Activated CD4-positive, CD25-positive, alpha-beta regulatory T cell treated with anti-CD3 and anti-CD28 coated beads, Interleukin-2, amount 50 U/mL, for 16 hours (primary cell): ENCODE measurements around the gene TMEM222.
A peak's percentile ranks its signal among the peaks of the same experiment; 100 is the strongest.

Experiments used
- DNase-seq: peaks from one replicate; pipeline ENCODE4 v3.0.0-alpha.2; 2020; ENCODE audit warnings: low read depth, low spot score

The TMEM222 gene

DNA sequence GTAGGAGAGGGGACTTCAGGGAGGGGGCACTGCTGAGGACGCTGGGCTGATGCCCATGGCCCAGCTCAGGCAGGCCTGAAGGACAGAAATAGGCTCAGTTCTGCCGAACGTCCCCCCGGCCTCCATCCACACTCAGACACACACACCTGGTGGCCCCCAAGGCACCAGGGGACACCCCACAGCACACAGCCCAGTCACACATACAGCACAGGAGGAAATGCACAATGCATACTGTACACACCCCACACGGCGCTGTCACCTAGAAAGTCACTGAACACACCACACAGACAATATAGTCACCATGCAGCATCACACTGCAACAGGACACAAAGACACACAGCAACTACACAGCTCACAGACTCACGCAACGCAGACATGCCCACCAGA, 20.4 kb downstream of the TMEM222 start:
- no peak for DNase-seq

DNA sequence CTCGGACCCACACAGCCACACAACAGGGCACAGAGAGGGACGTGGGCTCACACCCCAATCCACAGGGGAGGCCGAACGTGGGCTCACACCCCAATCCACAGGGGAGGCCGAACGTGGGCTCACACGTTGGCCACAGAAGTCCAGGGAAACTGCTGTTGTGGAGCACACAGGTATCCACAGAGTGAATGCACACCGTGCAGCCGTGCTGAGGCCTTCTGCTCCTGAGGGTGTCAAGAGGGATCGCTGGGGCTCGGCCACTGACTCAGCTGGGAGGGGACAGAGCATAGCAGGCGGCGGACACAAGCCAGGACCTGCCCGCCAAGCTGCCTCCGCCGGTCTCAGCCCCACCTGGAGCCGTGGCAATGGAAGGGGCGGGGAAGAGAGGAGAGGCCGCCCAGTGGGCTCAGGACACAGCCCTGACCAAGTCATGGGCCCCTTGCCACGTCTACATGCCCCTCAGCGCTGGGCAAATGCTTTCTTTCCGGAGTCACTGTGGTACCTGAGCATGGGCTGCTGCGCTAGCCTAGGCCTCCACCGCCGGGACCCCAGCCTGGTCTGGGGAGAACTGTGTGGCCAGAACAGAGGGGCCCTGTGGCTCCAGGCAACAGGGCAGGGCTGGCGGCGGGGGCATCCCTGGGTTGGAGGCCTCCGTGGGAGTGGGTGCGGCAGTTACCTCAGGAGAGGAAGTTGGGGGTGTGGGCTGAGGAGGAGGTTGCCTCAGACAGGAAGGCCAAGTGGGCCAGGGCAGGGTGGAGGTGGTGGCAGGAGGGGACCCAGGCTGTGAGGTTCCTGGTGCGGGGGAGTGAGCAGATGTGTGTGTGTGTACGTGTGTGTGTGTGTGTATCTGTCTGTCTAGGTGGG, 21.0 kb downstream of the TMEM222 start:
- peak; percentile 48 for DNase-seq

DNA sequence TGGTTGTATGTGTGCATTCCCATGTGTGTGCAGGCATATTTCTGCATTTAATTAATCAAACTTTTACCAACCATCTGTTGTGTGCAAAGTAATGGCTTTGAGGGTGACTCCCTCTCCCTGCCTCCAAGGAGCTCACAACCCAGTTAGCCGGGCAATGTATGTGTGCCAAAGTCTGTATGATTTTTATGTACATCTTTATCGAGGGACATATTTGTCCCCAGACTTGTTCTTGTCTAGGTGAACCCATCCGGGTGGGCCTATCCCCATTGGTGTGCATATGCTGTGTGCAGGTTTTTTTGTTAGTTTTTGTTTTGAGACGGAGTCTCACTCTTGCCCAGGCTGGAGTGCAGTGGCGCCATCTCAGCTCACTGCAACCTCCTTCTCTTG, 21.7 kb downstream of the TMEM222 start:
- DNase-seq: no peak

DNA sequence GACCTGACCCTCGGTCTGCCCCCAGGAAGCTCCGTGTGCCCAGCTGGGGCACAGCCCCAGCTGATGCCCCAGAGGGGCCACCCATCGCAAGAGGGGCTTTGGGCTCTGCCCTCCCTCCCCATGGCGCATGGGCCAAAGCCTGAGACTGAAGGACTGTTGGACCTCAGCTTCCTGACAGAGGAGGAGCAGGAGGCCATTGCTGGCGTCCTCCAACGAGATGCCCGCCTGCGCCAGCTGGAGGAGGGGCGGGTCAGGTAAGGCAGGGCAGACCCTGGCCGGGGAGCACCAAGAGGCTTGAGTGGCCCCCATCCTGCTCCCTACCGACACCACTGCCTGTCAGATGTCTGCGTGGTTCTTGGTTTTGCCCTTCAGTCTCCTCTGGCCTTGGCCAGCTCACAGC, 23.3 kb downstream of the TMEM222 start:
- no peak for DNase-seq

DNA sequence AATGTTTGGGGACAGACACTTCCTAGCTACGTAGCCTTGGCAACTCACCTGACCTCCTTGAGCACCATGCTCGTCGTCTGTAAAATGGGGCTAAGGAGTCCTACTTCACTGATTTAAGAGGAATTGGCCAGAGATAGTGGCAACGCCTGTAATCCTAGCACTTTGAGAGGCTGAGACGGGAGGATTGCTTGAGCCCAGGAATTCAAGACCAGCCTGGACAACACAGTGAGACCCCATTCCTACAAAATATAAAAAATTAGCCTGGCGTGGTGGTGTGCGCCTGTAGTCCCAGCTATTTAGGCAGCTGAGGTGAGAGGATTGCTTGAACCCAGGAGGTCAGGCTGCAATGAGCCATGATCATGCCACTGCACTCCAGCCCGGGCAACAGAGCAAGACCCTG, 24.4 kb downstream of the TMEM222 start:
- no peak for DNase-seq

DNA sequence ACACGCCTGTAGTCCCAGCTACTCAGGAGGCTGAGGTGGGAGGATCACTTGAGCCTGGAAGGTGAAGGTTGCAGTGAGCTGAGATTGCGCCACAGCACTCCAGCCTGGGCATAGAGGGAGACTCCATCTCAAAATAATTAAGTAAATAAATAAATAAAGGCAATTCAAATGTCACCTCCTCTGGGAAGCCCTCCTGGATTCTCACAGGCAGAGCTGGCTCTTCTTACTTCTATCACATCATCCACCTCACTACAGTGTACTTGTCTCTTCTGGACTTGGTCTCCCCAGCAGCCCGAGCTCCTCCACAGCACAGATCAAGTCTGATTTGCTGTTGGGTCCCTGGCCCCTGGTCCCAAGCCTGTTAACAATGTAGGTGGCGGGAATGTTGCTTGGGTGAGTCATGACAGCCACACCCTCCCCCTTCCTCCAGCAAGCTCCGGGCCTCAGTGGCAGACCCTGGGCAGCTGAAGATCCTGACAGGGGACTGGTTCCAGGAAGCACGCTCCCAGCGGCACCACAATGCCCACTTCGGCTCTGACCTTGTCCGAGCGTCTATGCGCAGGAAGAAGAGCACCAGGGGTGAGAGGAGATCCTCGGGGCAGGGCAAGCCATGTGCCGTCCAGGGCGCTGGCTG, 25.1 kb downstream of the TMEM222 start:
- DNase-seq: no peak

DNA sequence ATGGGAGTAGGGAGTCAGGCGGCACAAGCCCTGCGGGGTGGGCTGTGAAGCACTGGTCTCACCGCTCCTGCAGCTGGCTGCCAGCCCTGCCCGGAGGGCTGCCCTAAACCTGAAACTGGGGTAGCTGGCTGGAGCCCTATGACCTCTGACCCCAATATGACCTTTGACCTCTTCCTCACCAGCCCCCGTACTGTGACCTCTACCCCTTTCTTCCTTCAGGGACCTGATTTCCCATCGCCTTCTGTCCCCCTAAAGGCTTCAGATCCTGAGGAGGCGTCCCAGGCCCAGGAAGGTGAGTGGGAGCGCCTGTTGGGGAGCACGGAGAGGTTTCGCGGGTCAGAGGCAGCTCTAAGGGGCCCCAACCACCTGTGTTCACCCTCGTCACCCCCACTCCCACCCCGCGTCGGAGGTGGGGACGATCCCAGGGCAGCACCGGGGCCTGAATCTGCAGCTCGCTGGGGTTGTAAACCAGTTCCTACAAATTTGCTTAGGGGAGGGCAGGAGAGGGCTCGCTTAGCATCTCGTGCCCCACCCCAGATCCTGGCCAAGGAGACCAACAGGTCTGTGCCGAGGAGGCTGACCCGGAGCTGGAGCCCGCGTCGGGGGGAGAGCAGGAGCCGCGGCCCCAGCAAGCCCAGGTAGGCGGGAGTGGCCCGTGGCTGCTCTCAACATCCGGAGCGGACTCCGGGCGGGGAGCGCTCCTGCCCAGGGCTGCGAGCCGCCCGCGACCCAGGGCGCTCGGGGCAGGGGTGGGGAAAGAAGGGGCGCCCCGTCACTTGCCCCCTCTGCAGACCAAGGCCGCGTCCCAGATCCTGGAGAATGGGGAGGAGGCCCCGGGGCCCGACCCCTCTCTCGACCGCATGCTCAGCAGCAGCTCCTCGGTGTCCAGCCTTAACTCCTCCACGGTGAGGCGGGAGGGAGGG, 27.2 kb downstream of the TMEM222 start:
- DNase-seq: no peak

DNA sequence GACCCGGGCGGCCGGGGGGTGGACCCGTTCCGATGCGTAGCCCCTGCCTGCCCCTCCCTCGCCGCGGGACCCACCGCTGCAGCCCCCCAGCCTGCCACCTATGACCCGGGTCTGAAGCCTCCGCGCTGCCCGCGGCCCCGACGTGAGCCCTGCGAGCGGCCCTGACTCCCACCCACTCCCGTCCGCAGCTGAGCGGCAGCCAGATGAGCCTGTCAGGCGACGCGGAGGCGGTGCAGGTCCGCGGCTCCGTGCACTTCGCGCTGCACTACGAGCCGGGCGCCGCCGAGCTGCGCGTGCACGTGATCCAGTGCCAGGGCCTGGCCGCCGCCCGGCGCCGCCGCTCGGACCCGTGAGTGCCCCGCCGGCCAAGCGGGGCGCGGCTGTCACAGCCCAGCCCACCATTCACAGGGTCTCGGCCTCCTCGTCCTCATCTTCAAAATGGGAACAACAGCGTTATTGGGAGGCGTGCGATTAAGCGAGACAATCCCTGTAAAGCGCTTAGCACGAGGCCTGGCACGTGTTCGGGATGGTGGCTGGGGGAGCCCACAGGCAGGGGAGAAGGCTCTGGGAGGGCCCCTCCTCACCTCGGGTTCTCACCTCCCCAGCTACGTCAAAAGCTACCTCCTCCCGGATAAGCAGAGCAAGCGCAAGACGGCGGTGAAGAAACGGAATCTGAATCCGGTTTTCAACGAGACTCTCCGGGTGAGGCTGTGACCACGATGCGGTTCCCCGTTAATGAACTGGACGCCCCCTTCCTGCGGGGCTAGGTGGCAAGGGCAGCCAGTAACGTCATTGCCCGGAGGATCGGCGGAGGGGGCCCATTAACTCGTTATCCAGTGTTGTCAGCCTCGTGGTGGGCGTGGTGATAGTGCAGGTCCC, 28.1 kb downstream of the TMEM222 start:
- no peak for DNase-seq

DNA sequence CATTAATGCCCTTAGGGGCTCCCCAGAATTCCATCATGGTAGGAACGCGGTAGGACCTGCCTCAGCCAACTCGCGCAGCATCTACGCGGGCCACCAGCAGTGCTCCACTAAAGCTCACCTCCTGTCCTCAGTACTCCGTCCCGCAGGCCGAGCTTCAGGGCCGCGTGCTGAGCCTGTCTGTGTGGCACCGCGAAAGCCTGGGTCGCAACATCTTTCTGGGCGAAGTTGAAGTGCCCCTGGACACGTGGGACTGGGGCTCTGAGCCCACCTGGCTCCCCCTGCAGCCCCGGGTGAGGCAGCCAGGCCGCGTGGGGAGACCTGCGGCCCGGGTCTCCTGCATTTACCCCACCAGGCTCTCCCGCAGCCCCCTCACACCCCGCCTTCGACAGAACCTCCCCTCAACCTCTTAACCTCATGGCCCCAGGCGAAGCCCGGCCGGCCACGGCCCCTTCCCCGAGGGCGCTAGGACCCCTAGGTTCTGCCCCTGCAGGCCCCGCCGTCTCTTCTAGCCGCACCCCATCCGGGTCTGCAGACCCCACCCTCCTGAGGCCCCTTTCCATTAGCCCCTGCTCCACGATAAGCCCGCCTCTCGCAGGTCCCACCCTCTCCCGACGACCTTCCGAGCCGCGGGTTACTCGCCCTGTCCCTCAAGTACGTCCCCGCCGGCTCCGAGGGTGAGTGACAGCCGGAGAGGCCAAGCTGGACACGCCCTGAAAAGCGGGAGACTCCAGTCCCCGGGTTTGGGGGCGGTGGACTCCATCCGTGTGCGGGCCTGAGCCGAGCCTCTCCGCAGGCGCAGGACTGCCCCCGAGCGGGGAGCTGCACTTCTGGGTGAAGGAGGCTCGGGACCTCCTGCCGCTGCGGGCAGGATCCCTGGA, 28.9 kb downstream of the TMEM222 start:
- no peak for DNase-seq

DNA sequence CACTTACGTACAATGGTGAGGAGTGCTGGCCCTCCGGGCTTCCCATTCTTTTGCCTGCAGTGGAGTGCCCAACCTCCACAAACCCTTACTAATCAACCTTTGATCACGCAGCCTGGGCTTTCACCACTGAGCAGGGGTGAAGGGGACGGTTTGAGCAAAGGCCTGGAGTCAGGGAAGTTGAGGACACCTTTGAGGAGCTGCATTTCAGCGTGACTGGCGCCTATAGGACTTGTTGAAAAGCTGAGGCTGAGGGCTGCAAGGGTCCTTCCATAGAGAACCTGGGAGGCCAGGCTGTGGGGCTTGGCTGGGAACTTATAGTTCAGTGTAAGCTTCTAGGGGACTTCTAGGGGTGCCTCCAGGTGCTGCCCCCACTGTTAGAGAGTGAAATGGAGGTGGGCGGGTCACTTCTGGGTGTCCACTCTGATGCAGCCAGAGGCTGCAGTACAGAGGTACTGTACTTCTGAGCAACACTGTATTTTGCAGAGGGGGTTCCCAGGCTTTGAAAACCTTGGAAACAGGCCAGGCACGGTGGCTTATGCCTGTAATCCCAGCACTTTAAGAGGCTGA, 29.7 kb downstream of the TMEM222 start:
- DNase-seq: no peak

DNA sequence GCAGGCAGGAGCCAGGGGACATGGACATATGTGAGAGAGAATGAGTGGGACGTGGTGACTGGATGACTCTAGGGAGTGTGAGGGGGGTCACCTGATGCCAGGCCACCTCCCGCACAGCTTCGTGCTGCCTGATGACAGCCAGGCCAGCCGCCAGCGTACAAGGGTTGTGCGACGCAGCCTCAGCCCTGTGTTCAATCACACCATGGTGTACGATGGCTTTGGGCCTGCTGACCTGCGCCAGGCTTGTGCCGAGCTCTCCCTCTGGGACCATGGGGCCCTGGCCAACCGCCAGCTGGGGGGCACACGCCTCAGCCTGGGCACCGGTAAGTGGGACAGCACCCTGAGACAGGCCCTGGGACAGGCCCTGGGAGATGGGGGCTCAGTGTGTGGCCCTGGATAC, 31.2 kb downstream of the TMEM222 start:
- no peak for DNase-seq

DNA sequence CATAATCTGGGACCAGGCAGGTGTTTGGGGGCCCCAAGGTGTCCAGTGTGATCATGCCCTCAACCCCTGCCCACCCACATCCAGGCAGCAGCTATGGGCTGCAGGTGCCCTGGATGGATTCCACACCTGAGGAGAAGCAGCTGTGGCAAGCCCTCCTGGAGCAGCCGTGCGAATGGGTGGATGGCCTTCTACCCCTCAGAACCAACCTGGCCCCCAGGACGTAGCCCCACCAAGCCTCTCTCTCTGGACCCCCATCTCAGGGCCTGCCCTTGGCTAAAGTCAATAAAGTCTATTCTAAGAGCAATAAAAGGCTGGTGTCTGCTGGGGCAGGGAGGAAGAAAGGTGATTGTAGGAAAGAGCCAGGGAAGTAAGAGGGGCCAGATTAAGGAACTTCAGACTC, 31.7 kb downstream of the TMEM222 start:
- no peak for DNase-seq

DNA sequence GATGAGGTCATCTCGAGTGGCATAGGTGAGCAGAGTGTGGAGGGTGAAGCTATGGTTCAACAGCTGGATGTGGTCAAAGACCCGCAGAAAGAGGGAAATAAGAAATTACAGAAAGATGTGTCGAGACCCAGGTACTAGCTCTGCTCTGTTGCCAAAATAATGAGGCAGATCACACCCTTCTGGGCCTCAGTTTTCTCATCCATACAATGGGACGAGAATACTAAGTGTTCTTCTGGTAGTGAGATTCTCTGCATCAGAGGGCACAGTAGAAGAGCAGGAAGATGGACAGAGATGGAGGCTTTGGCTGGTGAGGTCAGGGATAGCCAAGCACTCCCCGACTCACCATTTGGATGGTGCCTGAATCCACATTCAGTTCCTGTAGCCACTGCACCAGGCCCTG, 33.7 kb downstream of the TMEM222 start:
- no peak for DNase-seq

DNA sequence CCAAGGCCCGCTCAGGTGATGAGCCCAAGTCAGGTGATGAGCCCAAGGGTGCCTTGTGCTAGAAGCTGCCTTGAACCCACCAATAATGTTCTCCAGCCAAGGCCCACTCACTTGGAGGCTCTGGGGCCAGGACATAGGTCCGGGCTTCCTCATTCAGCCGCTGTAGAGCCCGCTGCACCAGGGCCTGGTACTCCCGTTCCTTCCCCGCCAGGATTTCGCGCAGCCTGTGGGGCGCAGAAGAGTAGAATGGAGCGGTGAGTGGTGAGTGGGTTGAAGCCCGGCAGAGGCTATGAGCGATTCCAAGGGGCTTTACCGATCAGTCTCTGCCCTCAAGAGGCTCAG, 34.3 kb downstream of the TMEM222 start:
- no peak for DNase-seq

DNA sequence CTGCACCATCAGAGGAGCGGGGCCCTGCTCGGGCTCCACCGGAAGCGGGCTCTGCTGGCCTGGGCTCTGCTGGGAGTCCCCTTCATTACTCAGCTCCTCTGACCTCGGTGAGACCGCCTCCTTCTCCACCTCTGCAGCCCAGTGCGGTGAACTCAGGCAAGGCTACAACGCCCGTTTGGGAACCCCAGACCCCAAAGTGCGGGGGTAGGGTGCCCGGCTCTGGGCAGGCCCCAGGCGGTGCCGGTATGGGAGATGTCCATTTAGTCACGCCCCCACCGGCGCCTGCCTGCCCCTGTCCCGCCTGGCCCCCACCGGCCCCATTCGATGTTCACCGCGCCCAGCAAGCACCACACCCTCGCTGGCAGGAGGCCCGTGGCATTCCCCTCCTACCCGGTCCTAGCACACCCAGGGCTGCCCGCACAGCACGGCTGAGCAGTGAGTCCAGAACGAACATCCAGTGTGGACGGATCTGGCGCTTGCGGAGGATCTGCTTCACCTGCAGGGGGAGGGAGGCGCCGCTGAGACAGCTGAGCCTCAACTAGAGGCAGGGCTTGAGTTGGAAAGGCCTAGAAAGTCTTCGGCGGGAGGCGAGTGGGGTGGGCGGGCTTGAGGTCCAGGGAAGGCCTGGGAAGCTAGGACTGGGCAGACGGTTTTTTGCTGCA, 34.8 kb downstream of the TMEM222 start:
- no peak for DNase-seq

DNA sequence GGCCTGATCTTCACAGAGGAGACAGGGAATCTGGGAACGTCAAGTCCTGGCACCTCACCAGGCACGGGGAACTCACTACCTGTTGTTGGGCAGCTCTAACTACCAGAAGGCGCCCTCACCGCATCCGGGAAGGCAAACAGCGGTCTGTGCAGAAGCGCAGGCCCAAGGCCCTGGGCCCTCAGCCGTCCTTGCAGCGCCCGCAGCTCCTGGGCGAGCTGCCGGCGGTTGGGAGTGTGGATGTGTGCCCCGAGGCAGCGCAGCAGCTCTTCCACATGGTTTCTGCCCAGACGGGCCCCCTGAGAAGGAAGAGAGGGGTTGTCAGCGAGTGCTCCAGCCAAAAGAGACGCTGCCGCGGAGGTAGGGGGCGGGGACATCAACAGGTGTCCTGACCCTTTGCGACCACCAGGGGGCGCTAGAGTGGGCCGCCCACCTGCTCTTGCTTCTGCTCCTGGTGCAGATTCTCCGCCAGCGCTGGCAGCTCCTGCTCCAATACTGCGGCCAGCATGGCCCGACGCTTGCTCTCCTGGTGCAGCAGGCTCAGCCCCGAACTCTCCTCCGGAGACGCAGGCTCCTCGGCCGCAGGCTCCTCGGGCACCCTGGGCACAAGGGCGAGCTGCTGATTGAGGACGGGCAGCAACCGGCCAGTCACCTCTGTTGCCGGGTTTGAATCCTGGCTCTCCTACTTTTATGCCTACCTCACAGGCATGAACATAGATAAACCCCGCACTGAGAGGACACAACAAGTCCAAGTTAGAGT, 35.5 kb downstream of the TMEM222 start:
- peak; percentile 70 for DNase-seq

DNA sequence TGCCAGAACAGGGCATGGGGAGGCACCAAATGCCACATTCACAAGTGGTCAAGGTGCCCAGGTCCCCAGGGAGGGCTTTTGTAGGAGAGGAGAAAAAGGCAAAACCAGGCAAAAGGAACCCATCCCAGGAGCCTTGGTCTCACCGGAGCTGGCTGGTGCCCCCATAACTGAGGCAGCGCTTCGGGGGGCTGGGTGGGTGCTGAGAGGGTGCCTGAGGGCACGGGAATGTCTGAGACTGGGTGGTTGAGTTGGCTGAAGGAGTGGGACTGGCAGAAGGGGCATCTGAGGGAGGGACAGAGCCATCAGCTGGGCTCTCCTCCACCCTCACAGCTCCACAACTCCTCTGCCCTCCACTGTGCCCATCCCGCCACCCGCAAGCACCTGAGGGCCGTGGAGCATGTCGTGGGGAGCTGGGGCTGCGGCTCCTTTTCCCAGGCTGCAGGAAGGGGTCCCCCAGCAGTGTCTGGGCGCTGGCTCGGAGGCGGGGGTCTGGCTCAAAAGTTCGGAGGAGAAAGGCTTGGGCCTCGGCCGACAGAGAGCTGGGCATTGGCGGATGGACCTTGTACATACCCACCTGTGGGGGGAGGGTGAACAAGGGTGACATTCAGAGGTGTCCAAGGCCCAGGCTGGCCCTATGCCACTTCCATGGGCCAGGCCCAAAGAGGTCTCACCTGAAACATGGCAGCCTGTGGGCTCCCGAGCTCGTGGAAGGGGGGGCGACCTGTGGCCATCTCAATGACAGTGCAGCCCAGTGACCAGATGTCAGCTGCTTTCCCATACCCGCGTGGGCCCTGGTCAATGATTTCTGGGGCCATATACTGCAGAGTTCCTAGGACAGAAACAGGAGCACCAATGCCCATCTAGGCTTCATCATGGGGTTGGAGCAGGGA, 36.3 kb downstream of the TMEM222 start:
- no peak for DNase-seq

DNA sequence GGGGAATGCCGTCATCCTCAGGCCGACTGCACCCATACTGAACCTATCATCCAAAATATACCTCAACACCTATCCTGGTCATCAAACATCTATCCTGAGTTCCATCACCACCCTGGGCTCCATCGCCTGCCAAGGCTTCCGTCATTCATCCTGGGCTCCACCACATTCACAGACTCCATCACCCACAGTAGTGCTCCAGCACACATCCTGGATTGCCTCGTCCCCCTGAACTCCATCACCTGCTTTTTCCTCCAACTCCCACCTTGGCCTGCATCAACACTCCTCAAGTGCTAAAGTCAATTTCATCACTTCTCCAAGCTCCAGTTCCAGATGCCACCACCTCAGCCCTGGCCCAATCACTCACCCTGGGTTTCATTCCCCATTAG, 37.0 kb downstream of the TMEM222 start:
- no peak for DNase-seq
